DMS 273 treated with DMSO at 0.1 percent for 48 hours (cell line): Measurements from ENCODE around the gene CAPN9.
"Not testable (repeated sequence)": the region's sequence is repeated elsewhere in the genome, so short reads cannot be mapped to it uniquely, and the experiment has no call there.

Experiments
- DNase-seq: peaks from one replicate; lab custom pipeline; 2025; lab: John Stamatoyannopoulos, UW

Gene CAPN9

GRCh38 chr1:230749150-230749549 is 2.0 kb downstream of the CAPN9 start:
- no peak for DNase-seq

GRCh38 chr1:230749635-230750034 is 2.4 kb downstream of the CAPN9 start:
- DNase-seq = no peak

GRCh38 chr1:230750576-230750975 is 3.4 kb downstream of the CAPN9 start:
- DNase-seq = no peak

GRCh38 chr1:230750986-230751625 is 3.9 kb downstream of the CAPN9 start:
- DNase-seq = no peak

- DNase-seq = peak; percentile 89
These were observed 5.2 kb downstream of the CAPN9 start for GRCh38 chr1:230752407-230752806.

- DNase-seq = no peak
These were observed 6.0 kb downstream of the CAPN9 start for GRCh38 chr1:230753191-230753585.

GRCh38 chr1:230753586-230754251 is 6.5 kb downstream of the CAPN9 start:
- no peak for DNase-seq

GRCh38 chr1:230754796-230755195 is 7.6 kb downstream of the CAPN9 start:
- DNase-seq = no peak

GRCh38 chr1:230757856-230758708 is 10.9 kb downstream of the CAPN9 start:
- no peak for DNase-seq

GRCh38 chr1:230758709-230759368 is 11.7 kb downstream of the CAPN9 start:
- DNase-seq = peak; percentile 92

- peak; percentile 34 for DNase-seq
These were observed 12.3 kb downstream of the CAPN9 start for GRCh38 chr1:230759369-230760065.

GRCh38 chr1:230760360-230760827 is 13.2 kb downstream of the CAPN9 start:
- no peak for DNase-seq

- DNase-seq = no peak
These were observed 14.4 kb downstream of the CAPN9 start for GRCh38 chr1:230761443-230762167.

GRCh38 chr1:230763927-230764591 is 16.9 kb downstream of the CAPN9 start:
- no peak for DNase-seq

- DNase-seq = no peak
These were observed 19.1 kb downstream of the CAPN9 start for GRCh38 chr1:230766318-230766717.

GRCh38 chr1:230767859-230768612 is 20.8 kb downstream of the CAPN9 start:
- DNase-seq = not testable (repeated sequence)

GRCh38 chr1:230768903-230769570 is 21.8 kb downstream of the CAPN9 start:
- no peak for DNase-seq

GRCh38 chr1:230770317-230770716 is 23.1 kb downstream of the CAPN9 start:
- DNase-seq = no peak

GRCh38 chr1:230771773-230772354 is 24.7 kb downstream of the CAPN9 start:
- no peak for DNase-seq
